HCT116 (cell line): Measurements from ENCODE around the gene KLHL17. TPM values are rescaled to one million over a fixed set of nuclear protein-coding genes. Genes with fewer than 3 reads are reported as not detected.

ENCODE experiments used
- ATAC-seq: fragments of 200-7000 bp; cut with Tn5 transposase; 2 replicates; pipeline ENCODE4 v1.9.1; 2020; ENCODE audit warnings: mild to moderate bottlenecking, moderate library complexity
- BruUV-seq: library from RNA; stranded (reverse); fragments of 400-500 nt; replicated peaks from 2 replicates; lab custom pipeline; 2021; lab: Mats Ljungman, UMichigan
- CTCF ChIA-PET: fragments of 300-600 bp; sonication (Branson Sonifier 250); formaldehyde crosslinking; loops from one replicate; lab custom pipeline; 2021; ENCODE audit warnings: antibody characterized with exemption; lab: Charles Lee
- POLR2A ChIA-PET: fragments of 300-600, 350-600 bp; sonication (Branson Sonifier 250); formaldehyde crosslinking; loops from one replicate; lab custom pipeline; 2021; ENCODE audit warnings: antibody characterized with exemption; lab: Charles Lee
- RAD21 ChIA-PET, 2 experiments: fragments of 300-600 bp; sonication (Branson Sonifier 250); formaldehyde crosslinking; loops; one replicate each; lab custom pipeline; 2023; ENCODE audit warnings: low total read pairs in 2 of 2; ENCODE audit not compliant: uncharacterized antibody in 2 of 2, unreplicated experiment in 2 of 2, low non-redundant PET in 1 of 2; lab: Charles Lee
- DNase-seq: peaks from one replicate; pipeline ENCODE4 v3.0.0-alpha.2; 2010; ENCODE audit warnings: low read depth, low spot score
- H2AFZ ChIP-seq: fragments of 200-600 bp; shearing (Covaris generic), sonication (generic); 2 replicates; pipeline ENCODE4 v1.6.1; 2017; ENCODE audit warnings: low read depth, mixed run types, mixed read lengths, antibody characterized with exemption, low read length; ENCODE audit not compliant: poor library complexity, severe bottlenecking
- H3K27ac ChIP-seq: 2 replicates; pipeline ENCODE4 v1.5.1; 2012; ENCODE audit warnings: low read depth, low read length
- H3K27me3 ChIP-seq: fragments of 200-600 bp; sonication (generic); 2 replicates; pipeline ENCODE4 v1.6.1; 2016; ENCODE audit warnings: mixed run types, low read length, mixed read lengths; ENCODE audit not compliant: insufficient read depth
- H3K36me3 ChIP-seq, 2 experiments: fragments of 200-500 bp in 1 of 2; fragments of 200-600 bp in 1 of 2; sonication (Bioruptor generic) in 1 of 2; sonication (generic) in 1 of 2; 2 replicates each; pipeline versions ENCODE4 v1.5.1 to v1.6.1; 2014 to 2016; ENCODE audit warnings: low read length in 2 of 2, inconsistent platforms in 1 of 2, mixed read lengths in 1 of 2, mixed run types in 1 of 2; ENCODE audit not compliant: insufficient read depth in 2 of 2, control insufficient read depth in 1 of 2
- H3K4me1 ChIP-seq, 2 experiments: fragments of 200-600 bp in 1 of 2; sonication (generic) in 1 of 2; 2 replicates each; pipeline versions ENCODE4 v1.5.1 to v1.6.1; 2012 to 2017; ENCODE audit warnings: low read length in 2 of 2, inconsistent platforms in 1 of 2, mild to moderate bottlenecking in 1 of 2, mixed read lengths in 1 of 2, mixed run types in 1 of 2, moderate library complexity in 1 of 2; ENCODE audit not compliant: insufficient read depth in 2 of 2, control insufficient read depth in 1 of 2
- H3K4me2 ChIP-seq: fragments of 200-600 bp; sonication (generic); 2 replicates; pipeline ENCODE4 v1.6.1; 2017; ENCODE audit warnings: mixed run types, low read length, mixed read lengths
- H3K4me3 ChIP-seq, 2 experiments: fragments of 200-600 bp in 1 of 2; sonication (generic) in 1 of 2; replicated peaks in 1 of 2; 2 replicates each; pipeline ENCODE4 v1.5.1; 2011 to 2016; ENCODE audit warnings: low read length in 2 of 2, control low read depth in 1 of 2, low read depth in 1 of 2, mild to moderate bottlenecking in 1 of 2, mixed read lengths in 1 of 2, mixed run types in 1 of 2
- H3K79me2 ChIP-seq: fragments of 200-600 bp; sonication (generic); 2 replicates; pipeline ENCODE4 v1.6.1; 2017; ENCODE audit warnings: mild to moderate bottlenecking, mixed run types, low read length, moderate library complexity, mixed read lengths; ENCODE audit not compliant: insufficient read depth
- H3K9ac ChIP-seq: fragments of 200-600 bp; sonication (generic); 2 replicates; pipeline ENCODE4 v1.6.1; 2016; ENCODE audit warnings: low read length, mixed read lengths
- H3K9me2 ChIP-seq: fragments of 200-600 bp; sonication (generic), shearing (Covaris generic); 2 replicates; pipeline ENCODE4 v1.6.1; 2017; ENCODE audit warnings: mixed run types, mild to moderate bottlenecking, moderate library complexity; ENCODE audit not compliant: insufficient read depth
- H3K9me3 ChIP-seq, 2 experiments: fragments of 200-500 bp in 1 of 2; fragments of 200-600 bp in 1 of 2; sonication (Bioruptor generic) in 1 of 2; sonication (generic) in 1 of 2; 2 replicates each; pipeline ENCODE4 v1.6.1; 2014 to 2017; ENCODE audit warnings: low read length in 2 of 2, mixed read lengths in 2 of 2, inconsistent platforms in 1 of 2, low read depth in 1 of 2, mild to moderate bottlenecking in 1 of 2, mixed run types in 1 of 2, moderate library complexity in 1 of 2; ENCODE audit not compliant: control insufficient read depth in 1 of 2, insufficient read depth in 1 of 2
- H4K20me1 ChIP-seq: fragments of 200-600 bp; sonication (generic), shearing (Covaris generic); 2 replicates; pipeline ENCODE4 v1.6.1; 2017; ENCODE audit warnings: mixed run types, mild to moderate bottlenecking, moderate library complexity; ENCODE audit not compliant: insufficient read depth
- CBX3 ChIP-seq: IDR thresholded peaks from 2 replicates; pipeline ENCODE4 v1.6.1; 2012; ENCODE audit warnings: low read depth
- CTCF ChIP-seq, 3 experiments: fragments of 200-600 bp in 1 of 3; sonication (generic) in 1 of 3; IDR thresholded peaks in 2 of 3; conservative IDR thresholded peaks in 1 of 3; 2 replicates each; pipeline ENCODE4 v1.5.1; 2012 to 2017; ENCODE audit warnings: low read depth in 2 of 3, low read length in 2 of 3, antibody characterized with exemption in 1 of 3, borderline replicate concordance in 1 of 3, control low read depth in 1 of 3, mild to moderate bottlenecking in 1 of 3, mixed read lengths in 1 of 3, mixed run types in 1 of 3, moderate library complexity in 1 of 3; ENCODE audit not compliant: insufficient read depth in 1 of 3
- EGR1 ChIP-seq: IDR thresholded peaks from 2 replicates; pipeline ENCODE4 v1.6.1; 2012; ENCODE audit warnings: low read depth
- ELF1 ChIP-seq: IDR thresholded peaks from 2 replicates; pipeline ENCODE4 v1.6.1; 2012; ENCODE audit warnings: low read depth, borderline replicate concordance
- EZH2 ChIP-seq: fragments of 200-600 bp; sonication (generic); IDR thresholded peaks from 2 replicates; pipeline ENCODE4 v1.6.1; 2017; ENCODE audit warnings: antibody characterized with exemption, mixed run types
- EZH2phosphoT487 ChIP-seq: fragments of 200-600 bp; IDR thresholded peaks from 2 replicates; pipeline ENCODE4 v1.6.1; 2018; ENCODE audit warnings: antibody characterized with exemption, borderline replicate concordance
- FOSL1 ChIP-seq: IDR thresholded peaks from 2 replicates; pipeline ENCODE4 v1.6.1; 2012; ENCODE audit warnings: low read depth
- JUND ChIP-seq: IDR thresholded peaks from 2 replicates; pipeline ENCODE4 v1.6.1; 2012
- POLR2A ChIP-seq: IDR thresholded peaks from 2 replicates; pipeline ENCODE4 v1.7.0; 2011; ENCODE audit warnings: borderline replicate concordance; ENCODE audit not compliant: insufficient read depth, insufficient read length; ENCODE audit errors: extremely low read depth
- POLR2AphosphoS5 ChIP-seq: IDR thresholded peaks from 2 replicates; pipeline ENCODE4 v1.6.1; 2011; ENCODE audit warnings: mild to moderate bottlenecking, low read depth, low read length, moderate library complexity
- SIN3A ChIP-seq: IDR thresholded peaks from 2 replicates; pipeline ENCODE4 v1.6.1; 2012; ENCODE audit warnings: low read depth
- SP1 ChIP-seq: IDR thresholded peaks from 2 replicates; pipeline ENCODE4 v1.6.1; 2012; ENCODE audit warnings: low read depth
- TCF7L2 ChIP-seq: IDR thresholded peaks from 2 replicates; pipeline ENCODE4 v1.7.0; 2011; ENCODE audit warnings: borderline replicate concordance, inconsistent platforms; ENCODE audit not compliant: insufficient read depth, insufficient read length; ENCODE audit errors: extremely low read depth
- YY1 ChIP-seq: IDR thresholded peaks from 2 replicates; pipeline ENCODE4 v1.6.1; 2011; ENCODE audit warnings: low read length, low read depth, moderate library complexity, mild to moderate bottlenecking; ENCODE audit not compliant: insufficient replicate concordance; ENCODE audit errors: extremely low read depth
- ZFX ChIP-seq: fragments of 450-650 bp; IDR thresholded peaks from 2 replicates; pipeline ENCODE4 v1.6.1; 2017
- ZNF274 ChIP-seq: fragments of 200-500 bp; sonication (Bioruptor generic); IDR thresholded peaks from 2 replicates; pipeline ENCODE4 v1.6.1; 2014; ENCODE audit warnings: mild to moderate bottlenecking, low read depth, low read length, inconsistent platforms
- intact Hi-C: fragments of 100-400 bp; cut with micrococcal nuclease; formaldehyde crosslinking; loops from 2 replicates; pipeline ENCODE4 v1.10.0; 2022
- total RNA-seq: library from RNA; stranded (reverse); gene quantifications from one replicate; pipeline ENCODE4 v1.2.1, GENCODE V29; 2021; ENCODE audit not compliant: unreplicated experiment
- TF ChIP-seq, protein P1 (sequence below): IDR thresholded peaks from 2 replicates; pipeline ENCODE4 v1.6.1; 2012

KLHL17 gene
- total RNA-seq, 1 experiment from 2014 or later: 100.0 TPM

GRCh38 chr1:971751-972506, 11.5 kb downstream of the KLHL17 start:
- no peak for DNase-seq
- no peak overlapping the region for H3K27ac ChIP-seq
- no peak overlapping the region for H2AFZ ChIP-seq
- H3K9me2 ChIP-seq: no peaks in the 10 kb centered on the region
- H3K4me3 ChIP-seq: no peak overlapping the region
- intact Hi-C loops: no loop called here
- ChIA-PET RAD21 (no interaction called here), CTCF (no interaction called here), POLR2A (no interaction called here)
- no peak for ATAC-seq
- no peak overlapping the region for H3K9ac ChIP-seq
- no peaks in the 10 kb centered on the region for H3K27me3 ChIP-seq
- no peaks in the 10 kb centered on the region; the same call in 1 of the 2 replicates for H3K79me2 ChIP-seq
- H3K4me1 ChIP-seq: peaks cover 16 to 32% of the 10 kb centered on the region in 2 experiments
- H3K9me3 ChIP-seq: no peaks in the 10 kb centered on the region; a peak in 1 of 4 replicates
- H3K36me3 ChIP-seq: no peaks in the 10 kb centered on the region
- BruUV-seq: no TSS peak
- H4K20me1 ChIP-seq: no peaks in the 10 kb centered on the region
- no peak overlapping the region for H3K4me2 ChIP-seq
- TF ChIP-seq SP1: no peak
- TF ChIP-seq ELF1: no peak
- TF ChIP-seq EGR1: no peak
- TF ChIP-seq ZNF274: no peak
- no peak for TF ChIP-seq JUND
- no peak for TF ChIP-seq SIN3A
- no peak for TF ChIP-seq ZFX
- TF ChIP-seq TCF7L2: no peak

GRCh38 chr1:972726-973458, 12.5 kb downstream of the KLHL17 start:
- Histone ChIP-seq H3K4me1 (peaks cover 11 to 22% of the 10 kb centered on the region in 2 experiments), H3K27ac (no peak overlapping the region), H3K36me3 (no peaks in the 10 kb centered on the region), H3K79me2 (no peaks in the 10 kb centered on the region), H3K4me2 (no peak overlapping the region), H3K9me3 (no peaks in the 10 kb centered on the region; a peak in 1 of 4 replicates), H3K9ac (no peak overlapping the region), H4K20me1 (no peaks in the 10 kb centered on the region), H2AFZ (no peak overlapping the region), H3K9me2 (no peaks in the 10 kb centered on the region), H3K27me3 (no peaks in the 10 kb centered on the region), H3K4me3 (no peak overlapping the region)
- ATAC-seq: no peak
- ChIA-PET RAD21 (no interaction called here), POLR2A (no interaction called here), CTCF (no interaction called here)
- no peak for DNase-seq
- intact Hi-C loops: no loop called here
- no TSS peak for BruUV-seq
- no peak for TF ChIP-seq EZH2
- TF ChIP-seq EZH2phosphoT487: no peak
- TF ChIP-seq POLR2A: no peak
- no peak for TF ChIP-seq JUND
- TF ChIP-seq, protein P1, sequence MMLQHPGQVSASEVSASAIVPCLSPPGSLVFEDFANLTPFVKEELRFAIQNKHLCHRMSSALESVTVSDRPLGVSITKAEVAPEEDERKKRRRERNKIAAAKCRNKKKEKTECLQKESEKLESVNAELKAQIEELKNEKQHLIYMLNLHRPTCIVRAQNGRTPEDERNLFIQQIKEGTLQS: no peak
- no peak for TF ChIP-seq SIN3A
- no peak for TF ChIP-seq ELF1
- TF ChIP-seq FOSL1: no peak
- no peak for TF ChIP-seq YY1
- no peak for TF ChIP-seq CTCF (IDR thresholded peaks at IDR 0.05 in 2 of 3, conservative IDR thresholded peaks at IDR 0.05 in 1 of 3; ENCODE audit: borderline replicate concordance in 1 of 3, insufficient read depth in 1 of 3, low read depth in 2 of 3, low read length in 2 of 3)
- no peak for TF ChIP-seq SP1
- no peak for TF ChIP-seq POLR2AphosphoS5
- no peak for TF ChIP-seq CBX3
